K562 (cell line): ENCODE results near the gene BTBD18. TPM values are rescaled to one million over a fixed set of nuclear protein-coding genes. Genes with fewer than 3 reads are reported as not detected.

Experiments
- ATAC-seq: fragments of 200-7000 bp; cut with Tn5 transposase; 3 replicates; pipeline ENCODE4 v1.9.1; 2020; ENCODE audit warnings: moderate library complexity
- BruUV-seq: library from RNA; stranded (reverse); fragments of 400-500 nt; replicated peaks from 2 replicates; lab custom pipeline; 2021; lab: Mats Ljungman, UMichigan
- CTCF ChIA-PET: fragments of 300-600 bp; formaldehyde crosslinking; extraction: SDS; loops from one replicate; lab custom pipeline; 2021; ENCODE audit warnings: low intra/inter-chr PET ratio; lab: Yijun Ruan, JAX
- POLR2A ChIA-PET: fragments of 300-600, 350-650 bp; sonication (Branson Sonifier 250); formaldehyde crosslinking; extraction: SDS; loops from one replicate; lab custom pipeline; 2021; ENCODE audit warnings: antibody characterized with exemption, inconsistent platforms; lab: Yijun Ruan, JAX
- DNase-seq, 4 experiments: peaks; one replicate each; pipeline versions ENCODE4 v3.0.0 to v3.0.0-alpha.2; 2011 to 2018; ENCODE audit warnings: low spot score in 3 of 4, mixed read lengths in 3 of 4; ENCODE audit errors: extremely low read depth in 1 of 4
- FAIRE-seq: peaks from 2 replicates; lab custom pipeline; 2011; peaks lifted over from hg19 to GRCh38; lab: Jason Lieb, UNC
- H2AFZ ChIP-seq: 2 replicates; pipeline ENCODE4 v1.6.0; 2011; ENCODE audit warnings: low read depth, low read length, control low read depth, inconsistent platforms
- H3K27ac ChIP-seq: fragments of 200-600 bp; 3 replicates; pipeline ENCODE4 v1.8.0; 2011; ENCODE audit warnings: low read depth, mild to moderate bottlenecking, control low read depth, inconsistent platforms, low read length, moderate library complexity, mixed read lengths; ENCODE audit errors: extremely low read depth
- H3K27me3 ChIP-seq, 2 experiments: fragments of 300-600 bp in 1 of 2; 2 replicates in 1 of 2; 3 replicates in 1 of 2; pipeline versions ENCODE4 v1.6.0 to v1.8.0; 2011; ENCODE audit warnings: inconsistent platforms in 2 of 2, low read length in 2 of 2, mild to moderate bottlenecking in 1 of 2, mixed read lengths in 1 of 2, moderate library complexity in 1 of 2; ENCODE audit not compliant: control insufficient read depth in 2 of 2, insufficient read depth in 2 of 2
- H3K36me3 ChIP-seq: fragments of 300-600 bp; 3 replicates; pipeline ENCODE4 v1.8.0; 2011; ENCODE audit warnings: mild to moderate bottlenecking, low read length, inconsistent platforms; ENCODE audit not compliant: control insufficient read depth, insufficient read depth
- H3K4me1 ChIP-seq, 2 experiments: fragments of 200-600 bp in 1 of 2; replicated peaks in 1 of 2; 2 replicates in 1 of 2; 3 replicates in 1 of 2; pipeline versions ENCODE4 v1.5.1 to v1.8.0; 2011; ENCODE audit warnings: inconsistent platforms in 2 of 2, low read length in 2 of 2, mild to moderate bottlenecking in 1 of 2, mixed read lengths in 1 of 2, moderate library complexity in 1 of 2; ENCODE audit not compliant: control insufficient read depth in 2 of 2, insufficient read depth in 2 of 2
- H3K4me2 ChIP-seq: 2 replicates; pipeline ENCODE4 v1.6.1; 2011; ENCODE audit warnings: low read length, control low read depth, inconsistent platforms, mixed read lengths; ENCODE audit not compliant: insufficient read depth
- H3K4me3 ChIP-seq: fragments of 200-600 bp; sonication (generic), shearing (Covaris generic); 2 replicates; pipeline ENCODE4 v1.5.1; 2016; ENCODE audit warnings: control low read depth, inconsistent platforms
- H3K79me2 ChIP-seq: fragments of 200-600 bp; 3 replicates; pipeline ENCODE4 v1.8.0; 2011; ENCODE audit warnings: low read length, inconsistent platforms; ENCODE audit not compliant: control insufficient read depth, insufficient read depth
- H3K9ac ChIP-seq, 2 experiments: 2 replicates each; pipeline versions ENCODE4 v1.6.0 to v1.6.1; 2011; ENCODE audit warnings: low read depth in 2 of 2, low read length in 2 of 2, control low read depth in 1 of 2, inconsistent platforms in 1 of 2, mild to moderate bottlenecking in 1 of 2, mixed read lengths in 1 of 2; ENCODE audit not compliant: insufficient read depth in 1 of 2
- H3K9me1 ChIP-seq: one replicate; pipeline ENCODE4 v1.6.0; 2011; ENCODE audit warnings: inconsistent platforms, mild to moderate bottlenecking, low read length, moderate library complexity; ENCODE audit not compliant: control insufficient read depth, insufficient read depth
- H3K9me3 ChIP-seq: replicated peaks from 2 replicates; pipeline ENCODE4 v1.5.1; 2011; ENCODE audit warnings: low read depth, low read length, inconsistent platforms; ENCODE audit not compliant: control insufficient read depth, insufficient read depth
- H4K20me1 ChIP-seq: replicated peaks from 2 replicates; pipeline ENCODE4 v1.6.1; 2011; ENCODE audit warnings: low read length, inconsistent platforms, mixed read lengths; ENCODE audit not compliant: control insufficient read depth, insufficient read depth
- ELF4 ChIP-seq: fragments of 450-650 bp; formaldehyde crosslinking; IDR thresholded peaks from 2 replicates; pipeline ENCODE4 v1.4.0; 2022; ENCODE audit warnings: missing genetic modification characterization
- EP400 ChIP-seq: fragments of 450-650 bp; IDR thresholded peaks from 2 replicates; pipeline ENCODE4 v1.6.1; 2017; ENCODE audit warnings: antibody characterized with exemption, mild to moderate bottlenecking, moderate library complexity
- HOXB6 ChIP-seq: fragments of 250-450 bp; sonication (Bioruptor Pico); IDR thresholded peaks from 2 replicates; pipeline ENCODE4 v1.5.1; 2022; ENCODE audit warnings: mild to moderate bottlenecking, borderline replicate concordance
- KAT8 ChIP-seq: fragments of 450-650 bp; IDR thresholded peaks from 2 replicates; pipeline ENCODE4 v1.6.1; 2016; ENCODE audit warnings: low read depth, mild to moderate bottlenecking
- MEIS2 ChIP-seq: fragments of 450-650 bp; IDR thresholded peaks from 2 replicates; pipeline ENCODE4 v1.6.1; 2014; ENCODE audit warnings: mild to moderate bottlenecking; ENCODE audit not compliant: partially characterized antibody
- NONO ChIP-seq, 2 experiments: fragments of 200-400 bp in 1 of 2; fragments of 450-650 bp in 1 of 2; formaldehyde crosslinking in 1 of 2; IDR thresholded peaks; 2 replicates each; pipeline ENCODE4 v1.6.1; 2017; ENCODE audit warnings: low read depth in 2 of 2, mild to moderate bottlenecking in 2 of 2, moderate library complexity in 2 of 2, low read length in 1 of 2
- PHTF2 ChIP-seq: fragments of 250-450 bp; sonication (Bioruptor Pico); IDR thresholded peaks from 2 replicates; pipeline ENCODE4 v1.5.0; 2021; ENCODE audit warnings: mild to moderate bottlenecking
- STAT5B ChIP-seq: fragments of 250-450 bp; sonication (Bioruptor Pico); IDR thresholded peaks from 2 replicates; pipeline ENCODE4 v1.8.0; 2021; ENCODE audit warnings: mild to moderate bottlenecking, inconsistent platforms
- TEAD4 ChIP-seq, 2 experiments: sonication (generic) in 1 of 2; formaldehyde crosslinking in 1 of 2; IDR thresholded peaks; 2 replicates each; pipeline versions ENCODE4 v1.6.1 to v1.8.0; 2012 to 2022; ENCODE audit warnings: borderline replicate concordance in 1 of 2, inconsistent platforms in 1 of 2, low read length in 1 of 2, mild to moderate bottlenecking in 1 of 2, missing genetic modification reagents in 1 of 2
- TRIM24 ChIP-seq, 2 experiments: fragments of 450-650 bp; IDR thresholded peaks; 2 replicates each; pipeline ENCODE4 v1.6.1; 2016
- ZNF589 ChIP-seq: fragments of 200-800 bp; sonication (Bioruptor generic); IDR thresholded peaks from 2 replicates; pipeline ENCODE4 v1.6.1; 2016; ENCODE audit warnings: low read depth, missing genetic modification characterization, missing compliant biosample characterization
- WGBS: fragments of 100-300 bp; shearing (Covaris generic); methylation state at CpG from one replicate; pipeline ENCODE4 v1.1.6; 2016; ENCODE audit warnings: low coverage, mixed read lengths; ENCODE audit not compliant: insufficient coverage; ENCODE audit errors: missing lambda C conversion rate; 5-methylcytosine and 5-hydroxymethylcytosine counted together
- in situ Hi-C: fragments of 300-500 bp; cut with MboI; formaldehyde crosslinking; loops from 4 replicates; pipeline ENCODE4 v1.15.0; 2018; ENCODE audit warnings: inconsistent platforms, mixed read lengths
- intact Hi-C: fragments of 100-400 bp; cut with micrococcal nuclease; formaldehyde crosslinking; loops from 2 replicates; pipeline ENCODE4 v1.14.2; 2022
- polyA plus RNA-seq, 8 experiments: library from polyadenylated mRNA; depleted of rRNA in 4 of 8; stranded (reverse) in 5 of 8; unstranded in 3 of 8; fragments of >200 nt; fragmentation: Nextera tagmentation in 2 of 8; fragmentation: Illumina TruSeq in 1 of 8; extraction: Ambion mirVana in 2 of 8; extraction: Trizol in 1 of 8; gene quantifications; 2 replicates each; pipeline versions ENCODE4 v1.2.1 to v1.2.3, GENCODE V29; 2011 to 2014; ENCODE audit warnings: inconsistent platforms in 1 of 8, missing spikeins in 1 of 8
- total RNA-seq, 7 experiments: library from RNA; depleted of rRNA in 6 of 7; stranded (reverse); fragments of >200 nt in 6 of 7; fragmentation: Illumina TruSeq in 2 of 7; extraction: Trizol in 2 of 7; gene quantifications; 2 replicates each; pipeline versions ENCODE4 v1.2.1 to v1.2.3, GENCODE V29; 2011 to 2021; ENCODE audit warnings: low replicate concordance in 1 of 7
- TF ChIP-seq, protein P1 (sequence below): conservative IDR thresholded peaks from 2 replicates; pipeline ENCODE4 v1.6.1; 2011; ENCODE audit warnings: low read depth, mild to moderate bottlenecking, low read length; ENCODE audit not compliant: control insufficient read depth

BTBD18 gene
- total and polyA plus RNA-seq, 9 of the 15 experiments (the other 6 are each of a cell fraction or from before 2014, with no cell fraction given), result 0.06 TPM; not detected in 8

DNA sequence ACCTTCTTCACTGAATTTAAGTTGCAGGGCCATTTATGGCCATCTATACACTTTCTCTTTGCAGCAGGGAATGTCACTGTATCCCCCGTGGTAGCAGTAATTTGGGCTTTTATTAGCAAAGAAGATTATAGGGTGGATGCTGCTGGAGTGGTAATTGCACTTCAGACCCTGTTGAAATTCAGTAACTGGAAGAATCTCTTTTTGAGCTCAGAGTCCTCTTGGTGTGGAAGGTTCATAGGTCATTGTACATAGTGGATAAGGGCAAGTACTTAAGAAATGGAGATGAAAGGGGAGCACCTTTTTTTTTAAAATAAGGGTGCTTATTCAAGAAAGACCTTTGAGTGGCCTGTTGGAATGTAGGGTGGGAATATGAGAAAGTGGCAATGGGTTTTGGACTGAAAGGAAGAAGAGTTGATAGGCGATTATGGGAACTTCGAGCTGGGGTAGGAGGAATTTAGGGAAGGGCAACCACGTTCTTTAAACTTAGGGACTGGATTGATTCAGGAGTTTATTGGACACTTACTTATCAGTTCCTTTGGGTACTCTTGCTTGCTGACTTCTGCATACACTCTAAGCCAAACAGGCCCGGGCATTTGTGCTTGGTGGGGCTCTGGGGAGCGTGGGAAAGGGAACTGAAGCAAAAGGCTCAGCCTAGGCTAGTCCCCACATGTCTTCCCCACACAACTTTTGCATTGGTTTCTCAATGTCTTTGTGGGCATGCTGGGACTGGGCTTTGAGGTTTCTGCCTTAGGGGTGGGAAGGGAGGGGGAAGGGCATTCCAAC is 36.5 kb upstream of the BTBD18 start:
- Histone ChIP-seq H3K27me3 (no peaks in the 10 kb centered on the region), H2AFZ (no peak overlapping the region), H3K9ac (no peak overlapping the region), H3K27ac (no peak overlapping the region), H3K36me3 (peaks cover 8% of the 10 kb centered on the region), H3K9me3 (no peaks in the 10 kb centered on the region), H4K20me1 (0 out of 2 replicates have a peak, but pooled peaks cover 3% of the 10 kb centered on the region), H3K4me2 (no peak overlapping the region), H3K4me1 (peaks cover 6 to 11% of the 10 kb centered on the region in 2 experiments), H3K4me3 (no peak overlapping the region), H3K79me2 (peaks cover 80% of the 10 kb centered on the region), H3K9me1 (no peaks in the 10 kb centered on the region)
- BruUV-seq, result no TSS peak
- WGBS, result 77% methylated on average over 6 of the region's 6 CpGs
- intact Hi-C loops (no loop called here), in situ Hi-C loops (no loop called here)
- ChIA-PET CTCF (no interaction called here), POLR2A (interaction anchor here (0.7 to 1.6 kb wide), 4 partner anchors 9 to 30 kb away, joined by 3 to 4 read pairs (median 3); partner anchors contain the start of gene CTNND1)
- TF ChIP-seq MEIS2 (no peak), ELF4 (CRISPR knock-in tag) (no peak), KAT8 (no peak), TRIM24 (IDR thresholded peaks at IDR 0.05) (no peak)
- DNase-seq (no peak), ATAC-seq (peak; percentile 17; the same call in 2 of the 3 replicates), FAIRE-seq (no peak)

DNA sequence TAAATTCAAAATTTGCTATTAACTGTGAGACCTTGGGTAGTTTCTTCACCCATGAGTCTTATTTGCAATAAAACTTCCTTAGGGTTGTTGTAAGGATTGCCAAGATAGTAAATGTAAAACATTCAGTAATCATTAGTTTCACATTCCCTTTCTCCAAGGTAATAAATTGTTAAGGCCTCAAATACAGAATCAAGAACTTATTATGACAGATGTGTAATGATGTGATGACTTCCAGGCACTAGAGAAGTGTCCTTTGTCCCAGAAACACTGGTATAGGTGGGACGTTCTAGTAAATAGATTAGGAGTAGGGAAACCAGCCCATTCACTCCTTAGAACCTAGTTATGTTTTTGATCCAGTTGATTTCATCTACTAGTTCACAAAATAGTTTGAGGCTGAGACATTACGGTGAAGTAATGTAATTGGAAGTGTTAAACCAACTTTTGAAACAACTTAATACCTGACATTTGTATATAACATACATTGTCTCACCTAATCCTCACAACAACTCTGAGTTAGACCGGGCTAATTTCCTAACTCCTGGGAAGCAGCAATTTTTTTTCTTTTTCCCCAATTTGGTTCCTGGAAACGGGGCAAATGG is 35.5 kb upstream of the BTBD18 start:
- Histone ChIP-seq H3K27me3 (no peaks in the 10 kb centered on the region), H3K9me1 (no peaks in the 10 kb centered on the region), H3K4me1 (peaks cover 6 to 16% of the 10 kb centered on the region in 2 experiments), H2AFZ (no peak overlapping the region), H3K9ac (no peak overlapping the region), H3K36me3 (peaks cover 14% of the 10 kb centered on the region), H3K9me3 (no peaks in the 10 kb centered on the region), H3K79me2 (peaks cover 80% of the 10 kb centered on the region), H4K20me1 (0 out of 2 replicates have a peak, but pooled peaks cover 3% of the 10 kb centered on the region), H3K4me2 (no peak overlapping the region), H3K4me3 (no peak overlapping the region), H3K27ac (no peak overlapping the region)
- BruUV-seq, result no TSS peak
- WGBS, result 70% methylated on average over 4 of the region's 4 CpGs
- CTCF ChIA-PET, result no interaction called here
- DNase-seq (no peak), ATAC-seq (no peak), FAIRE-seq (no peak)
- POLR2A ChIA-PET, result interaction anchor here (0.9 kb wide), 1 partner anchor 8 kb away, joined by 3 read pairs; no protein-coding TSS in a partner anchor
- in situ Hi-C loops (no loop called here), intact Hi-C loops (no loop called here)
- TF ChIP-seq HOXB6 (CRISPR knock-in tag), result no peak
- TF ChIP-seq TEAD4 (IDR thresholded peaks at IDR 0.05; ENCODE audit: low read length), result no peak
- TF ChIP-seq TEAD4 (CRISPR knock-in tag; IDR thresholded peaks at IDR 0.05; ENCODE audit: borderline replicate concordance), result no peak
- TF ChIP-seq, protein P1, sequence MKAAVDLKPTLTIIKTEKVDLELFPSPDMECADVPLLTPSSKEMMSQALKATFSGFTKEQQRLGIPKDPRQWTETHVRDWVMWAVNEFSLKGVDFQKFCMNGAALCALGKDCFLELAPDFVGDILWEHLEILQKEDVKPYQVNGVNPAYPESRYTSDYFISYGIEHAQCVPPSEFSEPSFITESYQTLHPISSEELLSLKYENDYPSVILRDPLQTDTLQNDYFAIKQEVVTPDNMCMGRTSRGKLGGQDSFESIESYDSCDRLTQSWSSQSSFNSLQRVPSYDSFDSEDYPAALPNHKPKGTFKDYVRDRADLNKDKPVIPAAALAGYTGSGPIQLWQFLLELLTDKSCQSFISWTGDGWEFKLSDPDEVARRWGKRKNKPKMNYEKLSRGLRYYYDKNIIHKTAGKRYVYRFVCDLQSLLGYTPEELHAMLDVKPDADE, result no peak
- no peak for TF ChIP-seq ZNF589 (CRISPR knock-in tag)
- no peak for TF ChIP-seq PHTF2 (CRISPR knock-in tag)
- no peak for TF ChIP-seq NONO (IDR thresholded peaks at IDR 0.05; ENCODE audit: low read depth in 2 of 2, low read length in 1 of 2)
- TF ChIP-seq STAT5B (CRISPR knock-in tag), result no peak
- TF ChIP-seq EP400, result no peak
